B cell (primary cell): Measurements from ENCODE around the gene RASA3. TPM values are rescaled to one million over a fixed set of nuclear protein-coding genes. Genes with fewer than 3 reads are reported as not detected.

Source experiments
- ATAC-seq: fragments of 200-7000 bp; cut with Tn5 transposase; one replicate; pipeline ENCODE4 v1.10.0; 2021; ENCODE audit warnings: low read depth, mild to moderate bottlenecking, moderate number of reproducible peaks, moderate library complexity
- CTCF ChIA-PET: fragments of 350-600 bp; sonication (Branson Sonifier 250); formaldehyde crosslinking; loops from one replicate; lab custom pipeline; 2021; ENCODE audit warnings: antibody characterized with exemption, inconsistent platforms; lab: Charles Lee
- POLR2A ChIA-PET: fragments of 350-600 bp; sonication (Branson Sonifier 250); formaldehyde crosslinking; loops from one replicate; lab custom pipeline; 2021; ENCODE audit warnings: antibody characterized with exemption; lab: Charles Lee
- DNase-seq: peaks from one replicate; pipeline ENCODE4 v3.0.0; 2013
- H2AFZ ChIP-seq: 2 replicates; pipeline ENCODE4 v1.6.1; 2012; ENCODE audit warnings: mild to moderate bottlenecking, low read depth, low read length; ENCODE audit not compliant: insufficient read depth, poor library complexity, severe bottlenecking
- H3K27ac ChIP-seq, 2 donors: 1 replicate in 1 of 2; 2 replicates in 1 of 2; pipeline ENCODE4 v1.5.1; 2012 to 2013; ENCODE audit warnings: low read length in 2 of 2, mild to moderate bottlenecking in 2 of 2, moderate library complexity in 1 of 2
- H3K27me3 ChIP-seq, 4 experiments: fragments of 200-600 bp in 1 of 4; sonication (generic) in 1 of 4; replicated peaks in 1 of 4; 1 replicate in 2 of 4; 2 replicates in 2 of 4; pipeline versions ENCODE4 v1.6.1 to v1.7.0; 2013 to 2016; ENCODE audit warnings: low read length in 3 of 4, mild to moderate bottlenecking in 2 of 4, mixed read lengths in 1 of 4, moderate library complexity in 1 of 4; ENCODE audit not compliant: insufficient read depth in 4 of 4, control insufficient read depth in 3 of 4; ENCODE audit errors: control extremely low read depth in 1 of 4
- H3K36me3 ChIP-seq, 2 experiments: replicated peaks in 1 of 2; 1 replicate in 1 of 2; 2 replicates in 1 of 2; pipeline versions ENCODE4 v1.6.1 to v1.7.1; 2013; ENCODE audit warnings: low read length in 1 of 2; ENCODE audit not compliant: insufficient read depth in 2 of 2, control insufficient read depth in 1 of 2; ENCODE audit errors: control extremely low read depth in 1 of 2, extremely low read depth in 1 of 2
- H3K4me1 ChIP-seq, 2 donors: fragments of 200-600 bp in 1 of 2; sonication (generic) in 1 of 2; 1 replicate in 1 of 2; 2 replicates in 1 of 2; pipeline versions ENCODE4 v1.5.1 to v1.6.1; 2013 to 2017; ENCODE audit warnings: low read length in 2 of 2; ENCODE audit not compliant: control insufficient read depth in 2 of 2, insufficient read depth in 2 of 2
- H3K4me2 ChIP-seq: replicated peaks from 2 replicates; pipeline ENCODE3; 2012; ENCODE audit warnings: mild to moderate bottlenecking, low read depth, low read length; ENCODE audit not compliant: poor library complexity, severe bottlenecking
- H3K4me3 ChIP-seq, 5 experiments: fragments of 200-600 bp in 1 of 5; sonication (generic) in 1 of 5; 1 replicate in 3 of 5; 2 replicates in 2 of 5; pipeline versions ENCODE4 v1.5.1 to v1.7.0; 2011 to 2016; ENCODE audit warnings: low read length in 4 of 5, mild to moderate bottlenecking in 4 of 5, low read depth in 2 of 5, control low read depth in 1 of 5, moderate library complexity in 1 of 5; ENCODE audit not compliant: insufficient read depth in 1 of 5; ENCODE audit errors: control extremely low read depth in 1 of 5, extremely low read depth in 1 of 5
- H3K79me2 ChIP-seq: fragments of 200-600 bp; sonication (generic); one replicate; pipeline ENCODE4 v1.6.0; 2016; ENCODE audit warnings: low read length; ENCODE audit not compliant: control insufficient read depth, insufficient read depth
- H3K9ac ChIP-seq: fragments of 200-600 bp; sonication (generic); 2 replicates; pipeline ENCODE4 v1.6.1; 2017; ENCODE audit warnings: mild to moderate bottlenecking, low read length, moderate library complexity
- H3K9me3 ChIP-seq, 3 donors: one replicate each; pipeline versions ENCODE4 v1.6.1 to v1.7.1; 2013; ENCODE audit warnings: low read length in 2 of 3; ENCODE audit not compliant: control insufficient read depth in 2 of 3, insufficient read depth in 1 of 3; ENCODE audit errors: control extremely low read depth in 1 of 3
- H4K20me1 ChIP-seq: 2 replicates; pipeline ENCODE4 v1.6.0; 2012; ENCODE audit warnings: mild to moderate bottlenecking, low read length; ENCODE audit not compliant: insufficient read depth, control insufficient read depth, poor library complexity, severe bottlenecking
- H3K27ac Mint-ChIP-seq: one replicate; pipeline ENCODE4 v1.8.0; 2021; ENCODE audit warnings: mixed read lengths
- H3K27me3 Mint-ChIP-seq: one replicate; pipeline ENCODE4 v1.8.0; 2021; ENCODE audit warnings: mixed read lengths
- H3K4me1 Mint-ChIP-seq: one replicate; pipeline ENCODE4 v1.8.0; 2021; ENCODE audit warnings: mixed read lengths
- H3K4me3 Mint-ChIP-seq: one replicate; pipeline ENCODE4 v1.8.0; 2021; ENCODE audit warnings: mixed read lengths
- H3K9me3 Mint-ChIP-seq: one replicate; pipeline ENCODE4 v1.8.0; 2022; ENCODE audit warnings: mixed read lengths; ENCODE audit not compliant: insufficient read depth
- EZH2 ChIP-seq: IDR thresholded peaks from 2 replicates; pipeline ENCODE4 v1.6.1; 2012; ENCODE audit warnings: borderline replicate concordance, low read depth, mild to moderate bottlenecking, moderate library complexity, low read length; ENCODE audit not compliant: insufficient read depth, poor library complexity, severe bottlenecking
- WGBS: methylation state at CpG from one replicate; pipeline ENCODE4 v1.1.5; 2013; ENCODE audit warnings: missing lambda C conversion rate; ENCODE audit not compliant: insufficient coverage; 5-methylcytosine and 5-hydroxymethylcytosine counted together
- intact Hi-C: fragments of 100-400 bp; cut with micrococcal nuclease; formaldehyde crosslinking; loops from one replicate; pipeline ENCODE4 v1.10.0; 2022
- polyA plus RNA-seq: library from polyadenylated mRNA; depleted of rRNA; stranded (reverse); fragments of >200 nt; gene quantifications from 2 replicates; pipeline ENCODE4 v1.2.3, GENCODE V29; 2012
- total RNA-seq, 2 donors: library from RNA; stranded (reverse); fragments of 120-200 nt in 1 of 2; gene quantifications; 1 replicate in 1 of 2; 2 replicates in 1 of 2; pipeline versions ENCODE4 v1.2.3 to v1.2.4, GENCODE V29; 2013 to 2022
- TF ChIP-seq, protein P1 (sequence below): fragments of 200-600 bp; IDR thresholded peaks from one replicate; pipeline ENCODE4 v1.8.0; 2022; ENCODE audit warnings: antibody characterized with exemption, mild to moderate bottlenecking

The RASA3 gene
- total and polyA plus RNA-seq, 2 donors (not counting 1 experiment from before 2014, with no cell fraction given): 54.2 to 87.4 TPM

- H3K4me3 ChIP-seq: no peak overlapping the region
- H3K4me1 ChIP-seq: peaks cover 27 to 62% of the 10 kb centered on the region in 2 donors
- H3K9me3 ChIP-seq: peaks cover 0 to 5% (median 0%) of the 10 kb centered on the region in 3 donors
- TF ChIP-seq, protein P1, sequence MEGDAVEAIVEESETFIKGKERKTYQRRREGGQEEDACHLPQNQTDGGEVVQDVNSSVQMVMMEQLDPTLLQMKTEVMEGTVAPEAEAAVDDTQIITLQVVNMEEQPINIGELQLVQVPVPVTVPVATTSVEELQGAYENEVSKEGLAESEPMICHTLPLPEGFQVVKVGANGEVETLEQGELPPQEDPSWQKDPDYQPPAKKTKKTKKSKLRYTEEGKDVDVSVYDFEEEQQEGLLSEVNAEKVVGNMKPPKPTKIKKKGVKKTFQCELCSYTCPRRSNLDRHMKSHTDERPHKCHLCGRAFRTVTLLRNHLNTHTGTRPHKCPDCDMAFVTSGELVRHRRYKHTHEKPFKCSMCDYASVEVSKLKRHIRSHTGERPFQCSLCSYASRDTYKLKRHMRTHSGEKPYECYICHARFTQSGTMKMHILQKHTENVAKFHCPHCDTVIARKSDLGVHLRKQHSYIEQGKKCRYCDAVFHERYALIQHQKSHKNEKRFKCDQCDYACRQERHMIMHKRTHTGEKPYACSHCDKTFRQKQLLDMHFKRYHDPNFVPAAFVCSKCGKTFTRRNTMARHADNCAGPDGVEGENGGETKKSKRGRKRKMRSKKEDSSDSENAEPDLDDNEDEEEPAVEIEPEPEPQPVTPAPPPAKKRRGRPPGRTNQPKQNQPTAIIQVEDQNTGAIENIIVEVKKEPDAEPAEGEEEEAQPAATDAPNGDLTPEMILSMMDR: no peak
- no peak for TF ChIP-seq EZH2
- H3K4me2 ChIP-seq: peak overlapping the region; percentile 65
- no peak for ATAC-seq
- peak overlapping the region; percentile 38 to 57 for H3K27ac ChIP-seq
- no peaks in the 10 kb centered on the region for H3K9me3 Mint-ChIP-seq
- no peak overlapping the region for H3K9ac ChIP-seq
- H3K4me3 Mint-ChIP-seq: peak overlapping the region; percentile 63
- intact Hi-C loops: no loop called here
- H3K27ac Mint-ChIP-seq: peak overlapping the region; percentile 65
- peaks cover 61% of the 10 kb centered on the region for H4K20me1 ChIP-seq
- ChIA-PET CTCF (interaction anchor here (0.8 to 1.2 kb wide), 4 partner anchors 13 to 137 kb away, joined by 3 to 8 read pairs (median 4); no protein-coding TSS in a partner anchor), POLR2A (interaction anchor here (0.5 to 1.0 kb wide), 4 partner anchors 14 to 198 kb away, joined by 4 to 8 read pairs (median 6); no protein-coding TSS in a partner anchor)
- H3K36me3 ChIP-seq: peaks cover 0 to 83% of the 10 kb centered on the region in 2 experiments
- H3K27me3 ChIP-seq: no peaks in the 10 kb centered on the region
- 88% methylated on average over 2 of the region's 4 CpGs for WGBS
- peaks cover 53% of the 10 kb centered on the region for H3K4me1 Mint-ChIP-seq
- H3K27me3 Mint-ChIP-seq: no peaks in the 10 kb centered on the region
- no peak overlapping the region for H2AFZ ChIP-seq
- no peak for DNase-seq
- peaks cover under 1% of the 10 kb centered on the region for H3K79me2 ChIP-seq
These were observed 107.1 kb downstream of the RASA3 start for GRCh38 chr13:114025405-114025713.

DNA sequence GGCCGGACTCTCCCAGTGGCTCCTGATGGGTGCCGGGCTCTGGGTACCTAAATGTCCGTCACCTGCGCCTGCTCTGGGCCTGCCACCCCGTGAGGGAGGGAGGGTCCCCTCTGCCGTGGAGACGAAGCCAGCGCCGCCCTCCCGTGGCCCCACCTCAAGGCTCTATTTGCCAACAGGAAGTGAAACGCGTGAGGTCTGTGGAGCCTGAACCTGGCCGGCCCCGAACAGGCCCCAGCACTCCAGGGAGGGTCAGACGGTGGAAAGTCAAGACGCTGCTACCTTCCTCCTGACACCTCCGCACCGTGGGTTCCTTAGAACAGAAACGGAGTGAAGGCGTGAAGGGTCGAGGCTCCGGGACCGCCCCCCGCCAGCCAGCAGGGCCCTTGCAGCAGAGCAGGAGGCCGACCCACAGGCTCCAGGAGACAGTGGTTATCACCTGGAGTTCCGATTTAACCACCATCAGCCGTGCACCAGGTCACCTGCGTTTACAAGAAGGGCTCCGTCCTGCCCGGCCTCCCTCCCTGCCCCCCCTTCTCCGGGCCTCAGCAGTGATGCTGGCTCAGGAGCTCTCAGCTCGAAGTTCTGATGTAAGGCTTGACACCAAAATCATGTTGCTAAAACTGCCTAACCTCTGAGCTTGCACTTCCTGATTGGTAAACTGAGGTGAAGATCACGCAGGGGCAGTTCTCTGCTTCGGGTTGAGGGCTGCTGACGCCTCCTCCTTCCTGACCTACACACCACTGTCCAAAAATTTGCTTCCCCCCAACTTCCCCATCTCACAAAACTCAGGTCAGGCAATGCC is 107.6 kb downstream of the RASA3 start:
- H3K4me1 Mint-ChIP-seq: peaks cover 53% of the 10 kb centered on the region
- WGBS: 60% methylated on average over 34 of the region's 35 CpGs
- no peaks in the 10 kb centered on the region for H3K27me3 Mint-ChIP-seq
- TF ChIP-seq EZH2: no peak
- TF ChIP-seq, protein P1: no peak
- H3K79me2 ChIP-seq: no peaks in the 10 kb centered on the region
- peak; percentile 67 for DNase-seq
- H3K27ac Mint-ChIP-seq: peak overlapping the region; percentile 74
- no peaks in the 10 kb centered on the region for H3K9me3 Mint-ChIP-seq
- peaks cover 27 to 62% of the 10 kb centered on the region in 2 donors for H3K4me1 ChIP-seq
- H3K4me2 ChIP-seq: peak overlapping the region; percentile 65
- H3K4me3 Mint-ChIP-seq: peak overlapping the region; percentile 63
- intact Hi-C loops: loop anchor here (1.0 kb wide), 1 partner anchor 24 kb away; no protein-coding TSS in a partner anchor
- peak; percentile 89 for ATAC-seq
- peaks cover 0 to 83% of the 10 kb centered on the region in 2 experiments for H3K36me3 ChIP-seq
- peak overlapping the region; percentile 42 for H2AFZ ChIP-seq
- H3K27ac ChIP-seq: peak overlapping the region; percentile 38 to 57
- no peak overlapping the region for H3K9ac ChIP-seq
- peak overlapping the region in 2 of 5 experiments; percentile 5 to 25 for H3K4me3 ChIP-seq
- peaks cover 56% of the 10 kb centered on the region for H4K20me1 ChIP-seq
- H3K9me3 ChIP-seq: peaks cover 0 to 5% (median 0%) of the 10 kb centered on the region in 3 donors
- no peaks in the 10 kb centered on the region for H3K27me3 ChIP-seq
- CTCF ChIA-PET: interaction anchor here (0.8 to 1.7 kb wide), 5 partner anchors 14 to 137 kb away, joined by 3 to 8 read pairs (median 4); no protein-coding TSS in a partner anchor
- POLR2A ChIA-PET: interaction anchor here (0.5 to 1.0 kb wide), 4 partner anchors 15 to 198 kb away, joined by 4 to 8 read pairs (median 6); no protein-coding TSS in a partner anchor
